A673 (cell line): ENCODE measurements around the gene RPH3AL.

Experiments used
- EZH2 ChIP-seq: fragments of 200-600 bp; sonication (generic); IDR thresholded peaks from 2 replicates; pipeline ENCODE4 v1.6.1; 2017; ENCODE audit warnings: borderline replicate concordance, low read depth, mild to moderate bottlenecking, mixed read lengths, antibody characterized with exemption, low read length; ENCODE audit not compliant: poor library complexity, severe bottlenecking
- TF ChIP-seq, protein P1 (sequence below): fragments of 300-800, 200-600 bp; sonication (generic); conservative IDR thresholded peaks from 2 replicates; pipeline ENCODE4 v1.5.1; 2017; ENCODE audit warnings: low read depth, mild to moderate bottlenecking, antibody characterized with exemption, low read length, moderate library complexity, mixed read lengths

DNA sequence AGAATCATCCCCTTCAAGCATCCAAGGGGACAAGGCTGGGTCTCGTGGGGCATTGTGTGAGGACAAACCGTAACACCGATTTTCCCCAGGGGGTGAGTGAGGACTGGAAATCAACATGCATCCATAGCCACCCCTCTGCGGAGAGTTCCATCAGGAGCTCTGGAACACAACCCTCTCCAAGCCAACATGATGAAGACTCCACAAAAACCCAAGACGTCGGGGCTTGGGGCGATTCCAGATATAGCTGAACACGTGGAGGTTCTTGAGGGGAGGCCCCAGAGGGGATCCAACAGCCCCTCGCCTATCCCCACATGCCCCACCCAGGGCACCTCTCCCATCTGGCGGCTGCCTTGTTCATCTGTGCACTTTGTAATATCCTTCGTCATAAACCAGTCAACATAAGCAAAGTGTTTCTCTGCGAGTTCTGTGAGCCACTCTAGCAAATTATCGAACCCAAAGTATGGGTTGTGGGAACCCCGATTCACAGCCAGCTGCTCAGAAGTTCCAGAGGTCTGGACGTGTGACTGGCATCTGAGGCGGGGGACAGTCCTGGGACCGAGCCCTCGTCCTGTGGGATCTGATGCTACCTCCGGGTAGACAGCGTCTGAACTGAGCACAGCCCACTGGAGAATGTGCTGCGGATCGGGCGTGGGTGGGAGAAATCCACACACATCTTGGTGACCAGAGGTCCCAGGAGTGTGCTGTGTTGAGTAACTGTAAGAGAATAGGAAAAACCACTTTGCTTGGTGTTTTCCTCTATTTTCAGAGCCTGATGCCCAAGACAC is 55.5 kb downstream of the RPH3AL start:
- TF ChIP-seq, protein P1, sequence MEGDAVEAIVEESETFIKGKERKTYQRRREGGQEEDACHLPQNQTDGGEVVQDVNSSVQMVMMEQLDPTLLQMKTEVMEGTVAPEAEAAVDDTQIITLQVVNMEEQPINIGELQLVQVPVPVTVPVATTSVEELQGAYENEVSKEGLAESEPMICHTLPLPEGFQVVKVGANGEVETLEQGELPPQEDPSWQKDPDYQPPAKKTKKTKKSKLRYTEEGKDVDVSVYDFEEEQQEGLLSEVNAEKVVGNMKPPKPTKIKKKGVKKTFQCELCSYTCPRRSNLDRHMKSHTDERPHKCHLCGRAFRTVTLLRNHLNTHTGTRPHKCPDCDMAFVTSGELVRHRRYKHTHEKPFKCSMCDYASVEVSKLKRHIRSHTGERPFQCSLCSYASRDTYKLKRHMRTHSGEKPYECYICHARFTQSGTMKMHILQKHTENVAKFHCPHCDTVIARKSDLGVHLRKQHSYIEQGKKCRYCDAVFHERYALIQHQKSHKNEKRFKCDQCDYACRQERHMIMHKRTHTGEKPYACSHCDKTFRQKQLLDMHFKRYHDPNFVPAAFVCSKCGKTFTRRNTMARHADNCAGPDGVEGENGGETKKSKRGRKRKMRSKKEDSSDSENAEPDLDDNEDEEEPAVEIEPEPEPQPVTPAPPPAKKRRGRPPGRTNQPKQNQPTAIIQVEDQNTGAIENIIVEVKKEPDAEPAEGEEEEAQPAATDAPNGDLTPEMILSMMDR = no peak
- no peak for TF ChIP-seq EZH2
